A549 (cell line): Measurements from ENCODE around the gene ZC3H7A. TPM values are rescaled to one million over a fixed set of nuclear protein-coding genes. Genes with fewer than 3 reads are reported as not detected.

Experiments
- ATAC-seq, 2 experiments: fragments of 200-7000 bp in 1 of 2; fragments of >200 bp in 1 of 2; cut with Nextera tagmentation in 1 of 2; cut with Tn5 transposase in 1 of 2; 3 replicates each; pipeline versions ENCODE4 v1.8.0 to v1.9.1; 2018 to 2020; ENCODE audit warnings: mild to moderate bottlenecking in 1 of 2, moderate library complexity in 1 of 2
- CTCF ChIA-PET: fragments of 300-600 bp; sonication (Branson Sonifier 250); formaldehyde crosslinking; extraction: SDS; loops from one replicate; lab custom pipeline; 2021; ENCODE audit warnings: antibody characterized with exemption, inconsistent platforms; lab: Yijun Ruan, JAX
- POLR2A ChIA-PET: fragments of 350-600 bp; formaldehyde crosslinking; extraction: SDS; loops from one replicate; lab custom pipeline; 2021; ENCODE audit warnings: antibody characterized with exemption, inconsistent platforms; lab: Yijun Ruan, JAX
- DNase-seq, 2 experiments: peaks; one replicate each; pipeline versions ENCODE4 v3.0.0 to v3.0.0-alpha.2; 2011 to 2016; ENCODE audit warnings: low read depth in 1 of 2, low spot score in 1 of 2
- FAIRE-seq: peaks from 2 replicates; lab custom pipeline; 2011; peaks lifted over from hg19 to GRCh38; lab: Jason Lieb, UNC
- H3K27ac ChIP-seq, 2 experiments: fragments of >200 bp; sonication (Bioruptor Twin); formaldehyde crosslinking; 3 replicates each; pipeline ENCODE4 v1.5.1; 2016 to 2017
- H3K4me1 ChIP-seq: fragments of >200 bp; sonication (Bioruptor Twin); formaldehyde crosslinking; 3 replicates; pipeline ENCODE4 v1.6.1; 2016
- H3K4me2 ChIP-seq: fragments of >200 bp; sonication (Bioruptor Twin); formaldehyde crosslinking; 3 replicates; pipeline ENCODE4 v1.6.1; 2016
- H3K4me3 ChIP-seq: fragments of >200 bp; sonication (Bioruptor Twin); formaldehyde crosslinking; 3 replicates; pipeline ENCODE4 v1.5.1; 2016
- H3K9me3 ChIP-seq: fragments of >200 bp; sonication (Bioruptor Twin); formaldehyde crosslinking; 3 replicates; pipeline ENCODE4 v1.6.1; 2016
- BHLHE40 ChIP-seq: IDR thresholded peaks from 2 replicates; pipeline ENCODE4 v1.6.1; 2012; ENCODE audit warnings: low read depth, low read length, inconsistent platforms
- CBX2 ChIP-seq: fragments of 200-600 bp; sonication (generic); IDR thresholded peaks from 2 replicates; pipeline ENCODE4 v1.6.1; 2016; ENCODE audit warnings: low read depth, mild to moderate bottlenecking, borderline replicate concordance
- CBX8 ChIP-seq: fragments of 200-600 bp; sonication (generic); IDR thresholded peaks from 2 replicates; pipeline ENCODE4 v1.6.1; 2016
- EHF ChIP-seq: fragments of 250-450 bp; sonication (Bioruptor Pico); IDR thresholded peaks from 2 replicates; pipeline ENCODE4 v1.5.0; 2020; ENCODE audit warnings: mild to moderate bottlenecking
- ELK1 ChIP-seq: fragments of 150-350 bp; IDR thresholded peaks from 2 replicates; pipeline ENCODE4 v1.6.1; 2014; ENCODE audit warnings: low read depth, mild to moderate bottlenecking, low read length
- FOSB ChIP-seq: fragments of 250-450 bp; sonication (Bioruptor Pico); IDR thresholded peaks from 2 replicates; pipeline ENCODE4 v1.5.0; 2020; ENCODE audit warnings: mild to moderate bottlenecking, moderate library complexity
- HDAC2 ChIP-seq: fragments of 200-600 bp; sonication (generic); IDR thresholded peaks from 2 replicates; pipeline ENCODE4 v1.6.1; 2016
- HEYL ChIP-seq: fragments of 250-450 bp; sonication (Bioruptor Pico); IDR thresholded peaks from 2 replicates; pipeline ENCODE4 v1.8.0; 2021; ENCODE audit warnings: mild to moderate bottlenecking, moderate library complexity
- HOXB5 ChIP-seq: fragments of 250-450 bp; sonication (Bioruptor Pico); IDR thresholded peaks from 2 replicates; pipeline ENCODE4 v1.5.0; 2020; ENCODE audit warnings: mild to moderate bottlenecking, moderate library complexity
- NFE2L2 ChIP-seq: fragments of 150-350 bp; conservative IDR thresholded peaks from 2 replicates; pipeline ENCODE4 v1.6.1; 2014; ENCODE audit warnings: low read length
- RAD21 ChIP-seq, 2 experiments: fragments of >200 bp in 1 of 2; sonication (Bioruptor Twin) in 1 of 2; formaldehyde crosslinking in 1 of 2; IDR thresholded peaks in 1 of 2; conservative IDR thresholded peaks in 1 of 2; 2 replicates in 1 of 2; 3 replicates in 1 of 2; pipeline ENCODE4 v1.6.1; 2012 to 2018; ENCODE audit warnings: inconsistent platforms in 1 of 2
- RCOR1 ChIP-seq: fragments of 150-350 bp; IDR thresholded peaks from 2 replicates; pipeline ENCODE4 v1.6.1; 2014; ENCODE audit warnings: antibody characterized with exemption, low read length, low read depth
- REST ChIP-seq: fragments of 200-600 bp; sonication (generic); IDR thresholded peaks from 2 replicates; pipeline ENCODE4 v1.6.1; 2016; ENCODE audit warnings: antibody characterized with exemption, mild to moderate bottlenecking, moderate library complexity
- RFX5 ChIP-seq: fragments of 450-650 bp; IDR thresholded peaks from 2 replicates; pipeline ENCODE4 v1.7.1; 2014; ENCODE audit warnings: antibody characterized with exemption, mild to moderate bottlenecking, moderate library complexity
- SMC3 ChIP-seq: fragments of >200 bp; sonication (Bioruptor Twin); formaldehyde crosslinking; IDR thresholded peaks from 3 replicates; pipeline ENCODE4 v1.6.1; 2018; ENCODE audit warnings: inconsistent platforms
- SREBF2 ChIP-seq: fragments of 450-650 bp; IDR thresholded peaks from 2 replicates; pipeline ENCODE4 v1.6.1; 2014; ENCODE audit warnings: mild to moderate bottlenecking, moderate library complexity
- ZSCAN20 ChIP-seq: fragments of 250-450 bp; sonication (Bioruptor Pico); IDR thresholded peaks from 2 replicates; pipeline ENCODE4 v1.8.0; 2022; ENCODE audit warnings: mild to moderate bottlenecking, moderate library complexity
- WGBS: methylation state at CpG from one replicate; pipeline ENCODE4 v1.1.6; 2017; ENCODE audit errors: missing lambda C conversion rate; 5-methylcytosine and 5-hydroxymethylcytosine counted together
- polyA plus RNA-seq, 4 experiments: library from polyadenylated mRNA; depleted of rRNA in 3 of 4; stranded (reverse); fragments of >200 nt; fragmentation: RNase III in 1 of 4; extraction: RNeasy Plus Mini Kit Qiagen cat#74134 plus additional on column Dnase treatment in 1 of 4; gene quantifications; 2 replicates in 3 of 4; 3 replicates in 1 of 4; pipeline ENCODE4 v1.2.3, GENCODE V29; 2011 to 2017
- TF ChIP-seq, protein P1 (sequence below): IDR thresholded peaks from 2 replicates; pipeline ENCODE4 v1.6.1; 2012; ENCODE audit warnings: low read depth, borderline replicate concordance
- TF ChIP-seq, protein P2 (sequence below): fragments of >200 bp; sonication (Bioruptor Twin); formaldehyde crosslinking; IDR thresholded peaks from 3 replicates; pipeline ENCODE4 v1.5.1; 2016

Gene ZC3H7A
- polyA plus RNA-seq, 2 of the 4 experiments (the other 2 are of a cell fraction) = 33.8 to 41.5 TPM

DNA sequence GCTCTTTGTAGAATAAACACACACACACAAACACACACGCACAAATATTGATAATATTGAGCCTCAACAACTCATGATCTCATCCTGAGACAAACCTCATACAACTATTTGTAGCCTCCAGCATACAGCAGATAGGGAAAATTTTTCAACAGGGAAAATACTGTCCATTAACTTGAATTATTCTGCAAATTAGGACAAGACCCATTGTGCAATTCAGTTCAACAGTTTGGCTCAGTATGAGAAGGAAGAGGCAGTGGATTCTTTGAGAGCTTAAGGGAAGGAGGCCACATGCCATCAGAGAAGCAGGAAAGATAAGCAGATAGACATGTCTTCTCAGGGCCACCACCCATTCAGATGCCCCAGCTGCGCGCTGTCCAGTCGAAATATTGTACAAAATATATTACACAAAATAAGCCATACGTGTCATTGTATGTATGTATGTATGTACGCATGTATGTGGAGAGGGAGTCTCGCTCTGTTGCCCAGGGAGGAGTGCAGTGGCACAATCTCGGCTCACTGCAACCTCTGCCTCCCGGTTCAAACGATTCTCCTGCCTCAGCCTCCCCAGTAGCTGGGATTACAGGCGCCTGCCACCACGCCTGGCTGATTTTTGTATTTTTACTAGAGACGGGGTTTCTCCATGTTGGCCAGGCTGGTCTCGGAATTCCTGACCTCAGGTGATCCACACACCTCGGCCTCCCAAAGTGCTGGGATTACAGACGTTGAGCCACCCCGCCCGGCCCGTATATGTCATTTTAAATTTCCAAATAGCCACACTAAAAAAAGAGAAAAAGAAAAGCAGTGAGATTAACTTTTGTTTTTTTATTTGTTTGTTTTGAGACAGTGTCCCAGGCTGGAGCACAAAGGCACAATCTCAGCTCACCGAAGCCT is 1.8 kb downstream of the ZC3H7A start:
- TF ChIP-seq RFX5 (no peak), HEYL (CRISPR knock-in tag) (no peak), EHF (CRISPR knock-in tag) (no peak), RAD21 (conservative IDR thresholded peaks at IDR 0.05 in 1 of 2, IDR thresholded peaks at IDR 0.05 in 1 of 2) (no peak), CBX8 (no peak), CBX2 (no peak), SMC3 (no peak), ZSCAN20 (CRISPR knock-in tag) (no peak), FOSB (CRISPR knock-in tag) (no peak), BHLHE40 (no peak), HOXB5 (CRISPR knock-in tag) (no peak), ELK1 (no peak), SREBF2 (no peak)
- TF ChIP-seq, protein P1, sequence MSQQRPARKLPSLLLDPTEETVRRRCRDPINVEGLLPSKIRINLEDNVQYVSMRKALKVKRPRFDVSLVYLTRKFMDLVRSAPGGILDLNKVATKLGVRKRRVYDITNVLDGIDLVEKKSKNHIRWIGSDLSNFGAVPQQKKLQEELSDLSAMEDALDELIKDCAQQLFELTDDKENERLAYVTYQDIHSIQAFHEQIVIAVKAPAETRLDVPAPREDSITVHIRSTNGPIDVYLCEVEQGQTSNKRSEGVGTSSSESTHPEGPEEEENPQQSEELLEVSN = no peak
- TF ChIP-seq, all 56 proteins: peak for 0
- Histone ChIP-seq H3K9me3 (no peaks in the 10 kb centered on the region), H3K27ac (peak overlapping the region in 1 of 2 experiments; percentile 97; a peak in 3 of 6 replicates), H3K4me1 (peaks cover 45% of the 10 kb centered on the region), H3K4me2 (peak overlapping the region; percentile 84), H3K4me3 (peak overlapping the region; percentile 89)
- FAIRE-seq (no peak), DNase-seq (no peak), ATAC-seq (no peak)
- 94% methylated on average over 20 of the region's 20 CpGs for WGBS
- CTCF ChIA-PET = interaction anchor here (2.3 to 4.6 kb wide), 5 partner anchors 9 to 35 kb away, joined by 9 to 58 read pairs (median 27); no protein-coding TSS in a partner anchor
- POLR2A ChIA-PET = interaction anchor here (3.7 kb wide), 1 partner anchor 53 kb away, joined by 29 read pairs; the partner anchor contains the start of gene TXNDC11

- Histone ChIP-seq H3K4me3 (no peak overlapping the region), H3K27ac (no peak overlapping the region), H3K4me2 (no peak overlapping the region), H3K4me1 (peaks cover 48% of the 10 kb centered on the region)
- ChIA-PET POLR2A (no interaction called here), CTCF (no interaction called here)
- ATAC-seq = no peak
- WGBS = 56% methylated on average over 2 of the region's 2 CpGs
- TF ChIP-seq NFE2L2 (no peak), HDAC2 (no peak), REST (no peak), CBX2 (no peak), RCOR1 (no peak), FOSB (CRISPR knock-in tag) (no peak)
- TF ChIP-seq, protein P2, sequence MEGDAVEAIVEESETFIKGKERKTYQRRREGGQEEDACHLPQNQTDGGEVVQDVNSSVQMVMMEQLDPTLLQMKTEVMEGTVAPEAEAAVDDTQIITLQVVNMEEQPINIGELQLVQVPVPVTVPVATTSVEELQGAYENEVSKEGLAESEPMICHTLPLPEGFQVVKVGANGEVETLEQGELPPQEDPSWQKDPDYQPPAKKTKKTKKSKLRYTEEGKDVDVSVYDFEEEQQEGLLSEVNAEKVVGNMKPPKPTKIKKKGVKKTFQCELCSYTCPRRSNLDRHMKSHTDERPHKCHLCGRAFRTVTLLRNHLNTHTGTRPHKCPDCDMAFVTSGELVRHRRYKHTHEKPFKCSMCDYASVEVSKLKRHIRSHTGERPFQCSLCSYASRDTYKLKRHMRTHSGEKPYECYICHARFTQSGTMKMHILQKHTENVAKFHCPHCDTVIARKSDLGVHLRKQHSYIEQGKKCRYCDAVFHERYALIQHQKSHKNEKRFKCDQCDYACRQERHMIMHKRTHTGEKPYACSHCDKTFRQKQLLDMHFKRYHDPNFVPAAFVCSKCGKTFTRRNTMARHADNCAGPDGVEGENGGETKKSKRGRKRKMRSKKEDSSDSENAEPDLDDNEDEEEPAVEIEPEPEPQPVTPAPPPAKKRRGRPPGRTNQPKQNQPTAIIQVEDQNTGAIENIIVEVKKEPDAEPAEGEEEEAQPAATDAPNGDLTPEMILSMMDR = no peak
- TF ChIP-seq, all 56 proteins: peak for 0
- FAIRE-seq = no peak
- DNase-seq = no peak
- H3K9me3 ChIP-seq = no peaks in the 10 kb centered on the region
These were observed 2.6 kb downstream of the ZC3H7A start for GRCh38 chr16:11794447-11794846.
